Measurements from ENCODE around the gene EIF2B1. TPM values are rescaled to one million over a fixed set of nuclear protein-coding genes. Genes with fewer than 3 reads are reported as not detected.

The EIF2B1 gene
- total and polyA plus RNA-seq, 12 donors = 36.2 to 171 (median 55.8) TPM

DNA sequence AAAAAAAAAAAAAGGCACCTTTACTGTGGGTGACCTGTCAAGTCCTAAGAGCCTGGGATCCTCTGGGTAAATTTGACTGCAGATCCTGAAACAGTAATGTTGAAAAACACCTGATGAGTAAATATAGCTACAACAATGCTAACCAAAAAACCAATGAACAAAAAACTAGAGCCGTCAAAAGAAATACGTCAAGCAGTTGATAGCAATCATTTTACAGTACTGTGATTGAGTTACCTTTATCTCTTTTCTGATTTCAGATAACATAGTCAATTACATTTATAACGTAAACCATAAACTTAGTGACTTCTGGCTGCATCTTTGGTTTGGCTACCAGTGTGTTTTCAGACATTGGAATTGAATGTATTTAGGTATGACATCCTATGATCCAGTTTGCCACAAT lies 55.2 kb downstream of the EIF2B1 start:
- intact Hi-C loops (cut with DNase I) = no loop called here
- no peaks in the 10 kb centered on the region for H3K27me3 ChIP-seq
- no peak for TF ChIP-seq POLR2A (IDR thresholded peaks at IDR 0.05)
- TF ChIP-seq, protein P1, sequence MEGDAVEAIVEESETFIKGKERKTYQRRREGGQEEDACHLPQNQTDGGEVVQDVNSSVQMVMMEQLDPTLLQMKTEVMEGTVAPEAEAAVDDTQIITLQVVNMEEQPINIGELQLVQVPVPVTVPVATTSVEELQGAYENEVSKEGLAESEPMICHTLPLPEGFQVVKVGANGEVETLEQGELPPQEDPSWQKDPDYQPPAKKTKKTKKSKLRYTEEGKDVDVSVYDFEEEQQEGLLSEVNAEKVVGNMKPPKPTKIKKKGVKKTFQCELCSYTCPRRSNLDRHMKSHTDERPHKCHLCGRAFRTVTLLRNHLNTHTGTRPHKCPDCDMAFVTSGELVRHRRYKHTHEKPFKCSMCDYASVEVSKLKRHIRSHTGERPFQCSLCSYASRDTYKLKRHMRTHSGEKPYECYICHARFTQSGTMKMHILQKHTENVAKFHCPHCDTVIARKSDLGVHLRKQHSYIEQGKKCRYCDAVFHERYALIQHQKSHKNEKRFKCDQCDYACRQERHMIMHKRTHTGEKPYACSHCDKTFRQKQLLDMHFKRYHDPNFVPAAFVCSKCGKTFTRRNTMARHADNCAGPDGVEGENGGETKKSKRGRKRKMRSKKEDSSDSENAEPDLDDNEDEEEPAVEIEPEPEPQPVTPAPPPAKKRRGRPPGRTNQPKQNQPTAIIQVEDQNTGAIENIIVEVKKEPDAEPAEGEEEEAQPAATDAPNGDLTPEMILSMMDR (IDR thresholded peaks at IDR 0.05) = no peak

DNA sequence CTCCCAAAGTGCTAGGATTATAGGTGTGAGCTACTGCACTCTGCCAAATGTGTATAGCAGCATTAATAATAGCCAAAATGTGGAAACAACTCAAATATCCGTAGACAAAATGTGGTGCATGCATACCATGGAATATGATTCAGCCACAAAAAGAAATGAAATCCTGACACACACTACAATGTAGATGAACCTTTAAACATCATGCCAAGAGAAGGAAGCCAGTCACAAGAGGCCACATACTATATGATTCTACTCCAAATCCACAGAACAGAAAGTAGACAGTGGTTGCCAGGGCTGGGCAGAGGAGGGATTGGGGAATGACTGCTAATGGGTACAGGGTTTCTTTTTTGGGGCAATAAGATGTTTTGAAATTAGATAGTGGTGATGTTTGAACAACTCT lies 56.9 kb downstream of the EIF2B1 start:
- no peak overlapping the region for H3K4me3 ChIP-seq
- intact Hi-C loops (cut with DNase I) = no loop called here
- WGBS, 4 donors = 81 to 95% (median 92%) methylated on average over 1 of the region's 1 CpG
- no peak for TF ChIP-seq POLR2A (IDR thresholded peaks at IDR 0.05)
- TF ChIP-seq, protein P1 (IDR thresholded peaks at IDR 0.05) = no peak
- DNase-seq = no peak
- H3K36me3 ChIP-seq (replicated peaks in 1 of 2) = no peaks in the 10 kb centered on the region
- no peaks in the 10 kb centered on the region for H3K4me1 ChIP-seq (replicated peaks in 1 of 2)
- H3K27ac ChIP-seq = no peak overlapping the region
- H3K27me3 ChIP-seq = no peaks in the 10 kb centered on the region
- no peaks in the 10 kb centered on the region for H3K9me3 ChIP-seq (replicated peaks in 1 of 3)

More for the DNA sequence above, 55.2 kb downstream of the EIF2B1 start:
- Histone ChIP-seq H3K27ac (no peak overlapping the region), H3K4me3 (no peak overlapping the region), H3K4me1 (replicated peaks in 1 of 2) (peaks cover 0 to 11% of the 10 kb centered on the region in 2 donors), H3K36me3 (replicated peaks in 1 of 2) (no peaks in the 10 kb centered on the region), H3K9me3 (replicated peaks in 1 of 3) (no peaks in the 10 kb centered on the region)
- WGBS, 4 donors = 81 to 88% (median 86%) methylated on average over 3 of the region's 3 CpGs
- DNase-seq = no peak

DNA sequence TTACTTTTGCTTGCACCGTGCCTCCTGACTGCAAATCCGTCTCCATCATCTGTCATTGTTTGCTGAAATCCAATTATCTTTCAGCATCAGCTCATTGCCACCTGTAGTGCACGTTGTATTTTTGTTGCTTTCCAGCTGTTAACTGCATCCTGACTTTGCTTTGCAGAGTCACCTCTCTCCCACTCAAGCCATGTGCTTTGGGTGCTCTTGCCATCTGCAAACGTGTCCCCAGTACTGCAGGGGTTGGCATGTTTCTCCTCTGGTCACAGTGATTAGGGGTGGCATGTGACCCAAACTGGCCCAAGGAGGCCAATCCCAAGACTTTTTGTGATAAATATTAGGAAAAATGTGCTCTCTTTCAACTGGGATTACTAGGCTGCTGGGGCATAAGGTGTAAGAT lies 59.6 kb downstream of the EIF2B1 start:
- Histone ChIP-seq H3K27ac (no peak overlapping the region), H3K4me3 (no peak overlapping the region), H3K27me3 (no peaks in the 10 kb centered on the region), H3K9me3 (replicated peaks in 1 of 3) (no peaks in the 10 kb centered on the region), H3K4me1 (replicated peaks in 1 of 2) (no peaks in the 10 kb centered on the region), H3K36me3 (replicated peaks in 1 of 2) (no peaks in the 10 kb centered on the region)
- no peak for TF ChIP-seq POLR2A (IDR thresholded peaks at IDR 0.05)
- TF ChIP-seq, protein P1 (IDR thresholded peaks at IDR 0.05) = no peak
- DNase-seq = no peak
- intact Hi-C loops (cut with DNase I) = no loop called here
- WGBS, 4 donors = 26 to 38% (median 33%) methylated on average over 4 of the region's 4 CpGs

DNA sequence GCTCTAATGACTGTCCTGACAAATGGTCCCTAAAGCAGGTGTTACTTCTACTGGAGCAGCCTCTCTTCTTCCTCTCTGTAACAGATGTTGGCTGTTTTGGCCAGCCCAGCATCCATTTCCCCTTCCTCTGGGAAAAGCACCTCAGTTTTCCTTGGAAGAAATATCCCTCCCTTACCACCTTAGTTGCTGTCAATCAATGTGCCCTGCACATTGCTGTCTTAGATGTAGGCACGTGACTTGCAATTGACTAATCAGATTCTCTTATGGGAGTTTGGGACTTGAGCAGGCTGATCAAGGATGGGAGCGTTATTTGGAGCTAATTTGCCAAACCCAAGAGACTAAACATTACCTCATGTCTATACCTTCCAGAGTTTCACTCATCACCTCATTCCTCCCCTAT lies 61.1 kb downstream of the EIF2B1 start:
- no peaks in the 10 kb centered on the region for H3K9me3 ChIP-seq (replicated peaks in 1 of 3)
- TF ChIP-seq, protein P1 (IDR thresholded peaks at IDR 0.05) = no peak
- no peak for TF ChIP-seq POLR2A (IDR thresholded peaks at IDR 0.05)
- no peaks in the 10 kb centered on the region for H3K4me1 ChIP-seq (replicated peaks in 1 of 2)
- H3K27me3 ChIP-seq = no peaks in the 10 kb centered on the region
- no peak for DNase-seq
- intact Hi-C loops (cut with DNase I) = no loop called here
- no peak overlapping the region for H3K27ac ChIP-seq
- H3K36me3 ChIP-seq (replicated peaks in 1 of 2) = no peaks in the 10 kb centered on the region
- WGBS, 4 donors = 50 to 70% (median 63%) methylated on average over 2 of the region's 2 CpGs
- H3K4me3 ChIP-seq = no peak overlapping the region
